HepG2 (cell line): Measurements from ENCODE around the gene MRFAP1L1. TPM values are rescaled to one million over a fixed set of nuclear protein-coding genes. Genes with fewer than 3 reads are reported as not detected.

Experiments used
- EEA1 ChIP-seq: sonication (generic); formaldehyde crosslinking; IDR thresholded peaks from 2 replicates; pipeline ENCODE4 v1.5.1; 2020; ENCODE audit warnings: mild to moderate bottlenecking, missing genetic modification reagents, borderline replicate concordance
- FOXA1 ChIP-seq, 2 experiments: fragments of 450-650 bp in 1 of 2; sonication (generic) in 1 of 2; formaldehyde crosslinking in 1 of 2; IDR thresholded peaks; 2 replicates each; pipeline versions ENCODE4 v1.4.0 to v1.6.1; 2016 to 2020; ENCODE audit warnings: missing genetic modification reagents in 1 of 2
- HDAC2 ChIP-seq: sonication (generic); formaldehyde crosslinking; IDR thresholded peaks from 2 replicates; pipeline ENCODE4 v1.4.0; 2020; ENCODE audit warnings: missing genetic modification reagents
- HMGXB3 ChIP-seq: sonication (generic); formaldehyde crosslinking; IDR thresholded peaks from 2 replicates; pipeline ENCODE4 v1.4.0; 2020; ENCODE audit warnings: missing genetic modification reagents, borderline replicate concordance
- KAT7 ChIP-seq: IDR thresholded peaks from 2 replicates; pipeline ENCODE4 v1.6.1; 2018; ENCODE audit warnings: borderline replicate concordance, missing compliant biosample characterization
- KLF11 ChIP-seq: IDR thresholded peaks from 2 replicates; pipeline ENCODE4 v1.6.1; 2016; ENCODE audit warnings: missing compliant biosample characterization
- MXD4 ChIP-seq: IDR thresholded peaks from 2 replicates; pipeline ENCODE4 v1.6.1; 2016; ENCODE audit warnings: mild to moderate bottlenecking, missing biosample characterization, missing genetic modification reagents
- NFKB2 ChIP-seq: sonication (generic); formaldehyde crosslinking; IDR thresholded peaks from 2 replicates; pipeline ENCODE4 v1.4.0; 2020; ENCODE audit warnings: missing genetic modification reagents, borderline replicate concordance
- TAF1 ChIP-seq: sonication (generic); formaldehyde crosslinking; IDR thresholded peaks from 2 replicates; pipeline ENCODE4 v1.4.0; 2020; ENCODE audit warnings: missing genetic modification reagents
- ZBTB14 ChIP-seq: sonication (generic); formaldehyde crosslinking; IDR thresholded peaks from 2 replicates; pipeline ENCODE4 v1.4.0; 2020; ENCODE audit warnings: missing genetic modification reagents
- ZNF121 ChIP-seq: sonication (generic); formaldehyde crosslinking; IDR thresholded peaks from 2 replicates; pipeline ENCODE4 v1.5.0; 2020; ENCODE audit warnings: mild to moderate bottlenecking, missing genetic modification reagents
- ZNF282 ChIP-seq: fragments of 450-650 bp; IDR thresholded peaks from 2 replicates; pipeline ENCODE4 v1.6.1; 2018; ENCODE audit not compliant: partially characterized antibody
- ZNF572 ChIP-seq: sonication (generic); formaldehyde crosslinking; IDR thresholded peaks from 2 replicates; pipeline ENCODE4 v1.5.1; 2020; ENCODE audit warnings: mild to moderate bottlenecking, missing genetic modification reagents
- ZNF605 ChIP-seq: sonication (generic); formaldehyde crosslinking; IDR thresholded peaks from 2 replicates; pipeline ENCODE4 v1.8.0; 2022; ENCODE audit warnings: mild to moderate bottlenecking, missing genetic modification reagents
- ZNF639 ChIP-seq: conservative IDR thresholded peaks from 2 replicates; pipeline ENCODE4 v1.6.1; 2018; ENCODE audit warnings: missing genetic modification reagents
- ZNF687 ChIP-seq: sonication (generic); formaldehyde crosslinking; IDR thresholded peaks from 2 replicates; pipeline ENCODE4 v1.5.1; 2020; ENCODE audit warnings: mild to moderate bottlenecking, missing genetic modification reagents, moderate library complexity
- polyA plus RNA-seq, 8 experiments: library from polyadenylated mRNA; depleted of rRNA in 3 of 8; stranded (reverse) in 7 of 8; unstranded in 1 of 8; fragments of >200 nt; fragmentation: Illumina TruSeq in 4 of 8; extraction: Trizol in 4 of 8; gene quantifications; 2 replicates each; pipeline versions ENCODE4 v1.2.1 to v1.2.3, GENCODE V29; 2011 to 2016; ENCODE audit warnings: low read depth in 4 of 8, missing spikeins in 1 of 8, mixed read lengths in 1 of 8; ENCODE audit not compliant: insufficient read depth in 1 of 8
- total RNA-seq, 5 experiments: library from RNA; depleted of rRNA; stranded (reverse); fragments of >200 nt; fragmentation: Illumina TruSeq; extraction: Trizol; gene quantifications; 2 replicates each; pipeline ENCODE4 v1.2.3, GENCODE V29; 2016; ENCODE audit warnings: low read depth in 1 of 5

The MRFAP1L1 gene
- total and polyA plus RNA-seq, 2 of the 13 experiments (the other 11 are each of a cell fraction or from before 2014, with no cell fraction given): 44.8 to 76.6 TPM

- TF ChIP-seq ZNF572 (peak; percentile 45; the same call in 1 of the 2 replicates), HDAC2 (CRISPR knock-in tag) (peak; percentile 38; the same call in 1 of the 2 replicates), NFKB2 (CRISPR knock-in tag) (peak; percentile 45; the same call in 1 of the 2 replicates), TAF1 (CRISPR knock-in tag) (peak; percentile 36; the same call in 1 of the 2 replicates), ZNF121 (CRISPR knock-in tag) (0 out of 2 replicates have a peak, but pooled peaks have one; percentile 13), ZNF639 (no peak), KLF11 (0 out of 2 replicates have a peak, but pooled peaks have one; percentile 22), ZBTB14 (CRISPR knock-in tag) (no peak), ZNF605 (CRISPR knock-in tag) (0 out of 2 replicates have a peak, but pooled peaks have one; percentile 20), FOXA1 (IDR thresholded peaks at IDR 0.05) (no peak), FOXA1 (CRISPR knock-in tag; IDR thresholded peaks at IDR 0.05) (peak; percentile 32; the same call in 1 of the 2 replicates), HMGXB3 (CRISPR knock-in tag) (0 out of 2 replicates have a peak, but pooled peaks have one; percentile 38), KAT7 (CRISPR knock-in tag) (0 out of 2 replicates have a peak, but pooled peaks have one; percentile 5), ZNF282 (no peak), MXD4 (0 out of 2 replicates have a peak, but pooled peaks have one; percentile 36), EEA1 (CRISPR knock-in tag) (peak; percentile 57; the same call in 1 of the 2 replicates), ZNF687 (CRISPR knock-in tag) (peak; percentile 67)
Measured at GRCh38 chr4:6746721-6747293, 37.1 kb upstream of the MRFAP1L1 start (continued).
